DOHH2 (cell line): ENCODE data around the gene LMTK2.

ENCODE experiments used
- H3F3A ChIP-seq: fragments of 200-600 bp; sonication (generic), shearing (Covaris generic); 2 replicates; pipeline ENCODE4 v1.6.0; 2016; ENCODE audit warnings: antibody characterized with exemption, mild to moderate bottlenecking; ENCODE audit not compliant: control insufficient read depth, insufficient read depth
- H3K27ac ChIP-seq: fragments of 200-600 bp; sonication (generic); 2 replicates; pipeline ENCODE4 v1.5.1; 2014; ENCODE audit warnings: low read depth, mild to moderate bottlenecking, low read length, moderate library complexity
- H3K27me3 ChIP-seq: fragments of 200-600 bp; sonication (generic); 2 replicates; pipeline ENCODE4 v1.6.1; 2014; ENCODE audit warnings: mild to moderate bottlenecking, low read length, mixed read lengths; ENCODE audit not compliant: control insufficient read depth
- H3K36me3 ChIP-seq: fragments of 200-600 bp; sonication (generic); 2 replicates; pipeline ENCODE4 v1.6.1; 2014; ENCODE audit warnings: mild to moderate bottlenecking, low read length, moderate library complexity, mixed read lengths; ENCODE audit not compliant: control insufficient read depth
- H3K4me1 ChIP-seq: fragments of 200-600 bp; sonication (generic); 2 replicates; pipeline ENCODE4 v1.6.1; 2014; ENCODE audit warnings: mild to moderate bottlenecking, low read length, mixed read lengths; ENCODE audit not compliant: control insufficient read depth
- H3K4me2 ChIP-seq: fragments of 200-600 bp; sonication (generic); 2 replicates; pipeline ENCODE4 v1.6.0; 2014; ENCODE audit warnings: mild to moderate bottlenecking, low read length, moderate library complexity
- H3K4me3 ChIP-seq: fragments of 200-600 bp; sonication (generic); 2 replicates; pipeline ENCODE4 v1.5.1; 2014; ENCODE audit warnings: mild to moderate bottlenecking, low read length, mixed read lengths
- H3K79me2 ChIP-seq: fragments of 200-600 bp; sonication (generic); 2 replicates; pipeline ENCODE4 v1.6.1; 2014; ENCODE audit warnings: mild to moderate bottlenecking, low read length, mixed read lengths; ENCODE audit not compliant: control insufficient read depth
- H3K9me2 ChIP-seq: fragments of 200-600 bp; sonication (generic); replicated peaks from 2 replicates; pipeline ENCODE4 v1.6.1; 2014; ENCODE audit warnings: mild to moderate bottlenecking, low read length, mixed read lengths; ENCODE audit not compliant: control insufficient read depth
- H3K9me3 ChIP-seq: fragments of 200-600 bp; sonication (generic); 2 replicates; pipeline ENCODE4 v1.6.1; 2014; ENCODE audit warnings: antibody characterized with exemption, low read length, mixed read lengths; ENCODE audit not compliant: control insufficient read depth, insufficient read depth
- H4K20me1 ChIP-seq: fragments of 200-600 bp; sonication (generic); 2 replicates; pipeline ENCODE4 v1.6.0; 2014; ENCODE audit warnings: low read depth, mild to moderate bottlenecking, antibody characterized with exemption, low read length, moderate library complexity; ENCODE audit not compliant: control insufficient read depth, insufficient read depth
- CTCF ChIP-seq: fragments of 200-600 bp; sonication (generic); IDR thresholded peaks from one replicate; pipeline ENCODE4 v1.5.1; 2014; ENCODE audit warnings: antibody characterized with exemption, mild to moderate bottlenecking, low read depth, low read length; ENCODE audit not compliant: poor library complexity, severe bottlenecking
- EZH2phosphoT487 ChIP-seq: fragments of 200-600 bp; sonication (generic); IDR thresholded peaks from 2 replicates; pipeline ENCODE4 v1.6.1; 2017; ENCODE audit warnings: borderline replicate concordance, mild to moderate bottlenecking, antibody characterized with exemption, low read length, moderate library complexity, mixed read lengths

LMTK2 gene

GRCh38 chr7:98090116-98090515 lies 16.5 kb upstream of the LMTK2 start:
- Histone ChIP-seq H3K4me2 (no peak overlapping the region), H3F3A (no peaks in the 10 kb centered on the region), H3K4me1 (no peaks in the 10 kb centered on the region), H3K27me3 (peaks cover 18% of the 10 kb centered on the region), H3K79me2 (no peaks in the 10 kb centered on the region), H3K9me3 (no peaks in the 10 kb centered on the region), H4K20me1 (no peaks in the 10 kb centered on the region), H3K9me2 (no peaks in the 10 kb centered on the region), H3K36me3 (no peaks in the 10 kb centered on the region), H3K4me3 (no peak overlapping the region), H3K27ac (no peak overlapping the region)
- TF ChIP-seq CTCF = no peak
- no peak for TF ChIP-seq EZH2phosphoT487

GRCh38 chr7:98091061-98091460 lies 15.6 kb upstream of the LMTK2 start:
- TF ChIP-seq EZH2phosphoT487 = no peak
- no peak for TF ChIP-seq CTCF
- H3K79me2 ChIP-seq = no peaks in the 10 kb centered on the region
- H3K4me1 ChIP-seq = no peaks in the 10 kb centered on the region
- H3K27me3 ChIP-seq = peaks cover 18% of the 10 kb centered on the region
- no peaks in the 10 kb centered on the region for H3F3A ChIP-seq
- H3K4me3 ChIP-seq = no peak overlapping the region
- no peaks in the 10 kb centered on the region for H4K20me1 ChIP-seq
- H3K4me2 ChIP-seq = no peak overlapping the region
- no peaks in the 10 kb centered on the region for H3K36me3 ChIP-seq
- no peaks in the 10 kb centered on the region for H3K9me3 ChIP-seq
- no peaks in the 10 kb centered on the region for H3K9me2 ChIP-seq
- no peak overlapping the region for H3K27ac ChIP-seq

- no peak for TF ChIP-seq EZH2phosphoT487
- TF ChIP-seq CTCF = no peak
- Histone ChIP-seq H3K9me2 (no peaks in the 10 kb centered on the region), H3K4me2 (no peak overlapping the region), H3K36me3 (no peaks in the 10 kb centered on the region), H3K27ac (no peak overlapping the region), H3K79me2 (no peaks in the 10 kb centered on the region), H3K4me1 (no peaks in the 10 kb centered on the region), H3K9me3 (no peaks in the 10 kb centered on the region), H4K20me1 (no peaks in the 10 kb centered on the region), H3F3A (no peaks in the 10 kb centered on the region), H3K27me3 (peaks cover 18% of the 10 kb centered on the region), H3K4me3 (no peak overlapping the region)
These were observed 15.1 kb upstream of the LMTK2 start for GRCh38 chr7:98091523-98091922.

- no peaks in the 10 kb centered on the region for H3F3A ChIP-seq
- peaks cover 28% of the 10 kb centered on the region for H3K9me3 ChIP-seq
- no peaks in the 10 kb centered on the region for H3K36me3 ChIP-seq
- no peak overlapping the region for H3K4me2 ChIP-seq
- no peaks in the 10 kb centered on the region for H3K79me2 ChIP-seq
- H4K20me1 ChIP-seq = no peaks in the 10 kb centered on the region
- H3K27me3 ChIP-seq = peaks cover 19% of the 10 kb centered on the region
- H3K4me3 ChIP-seq = no peak overlapping the region
- no peaks in the 10 kb centered on the region for H3K9me2 ChIP-seq
- TF ChIP-seq EZH2phosphoT487 (no peak), CTCF (no peak)
- no peak overlapping the region for H3K27ac ChIP-seq
- H3K4me1 ChIP-seq = no peaks in the 10 kb centered on the region
These were observed 9.5 kb upstream of the LMTK2 start for GRCh38 chr7:98097042-98097645.
